ENCODE data around the gene TMEM176B. TPM values are rescaled to one million over a fixed set of nuclear protein-coding genes. Genes with fewer than 3 reads are reported as not detected.

TMEM176B gene
- polyA plus RNA-seq, 3 donors, result 30.6 to 1,279 (median 415) TPM

DNA sequence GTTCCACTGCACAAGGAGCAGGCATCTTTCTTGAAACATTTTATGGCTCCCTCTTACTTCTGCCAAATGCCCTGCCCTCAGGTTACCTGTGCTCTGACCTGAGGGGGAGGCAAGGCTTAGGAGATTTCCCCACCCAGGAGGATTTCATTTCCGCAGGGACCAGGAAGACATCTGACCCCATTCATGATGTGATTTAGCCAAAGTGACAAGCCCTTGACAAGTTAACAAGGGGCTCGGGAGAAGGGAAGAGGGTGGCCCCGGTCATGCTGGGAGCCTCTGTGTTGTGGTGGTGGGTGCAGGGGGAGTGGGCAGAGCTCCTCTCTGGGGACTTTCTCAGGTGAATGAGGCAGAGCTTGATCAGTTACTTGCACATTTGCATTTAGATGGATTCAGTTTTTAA is 44.0 kb downstream of the TMEM176B start:
- Histone ChIP-seq H3K36me3 (replicated peaks in 1 of 2; ENCODE audit: control insufficient read depth in 1 of 2, insufficient read depth in 2 of 2, low read length in 2 of 2) (no peaks in the 10 kb centered on the region), H2AFZ (ENCODE audit: insufficient read depth, low read depth, low read length, poor library complexity, severe bottlenecking) (no peak overlapping the region), H3K27ac (ENCODE audit: low read depth in 1 of 2, low read length in 2 of 2) (peak overlapping the region in 1 of 2 donors; percentile 71), H3K9ac (ENCODE audit: insufficient read depth, low read length, poor library complexity, severe bottlenecking) (no peak overlapping the region), H3K9me3 (replicated peaks in 1 of 2; ENCODE audit: control insufficient read depth in 1 of 2, insufficient read depth in 1 of 2, low read length in 2 of 2) (no peaks in the 10 kb centered on the region), H3K4me2 (replicated peaks; ENCODE audit: extremely low read depth, low read length, poor library complexity, severe bottlenecking) (peak overlapping the region; percentile 20), H3K27me3 (ENCODE audit: control insufficient read depth in 2 of 2, insufficient read depth in 2 of 2, low read length in 2 of 2) (no peaks in the 10 kb centered on the region), H3K4me3 (replicated peaks in 1 of 3; ENCODE audit: low read depth in 2 of 3, low read length in 3 of 3) (peak overlapping the region in 1 of 3 experiments; percentile 33), H4K20me1 (ENCODE audit: insufficient read depth, low read length) (no peaks in the 10 kb centered on the region), H3K79me2 (ENCODE audit: insufficient read depth, low read length) (no peaks in the 10 kb centered on the region), H3K4me1 (ENCODE audit: control insufficient read depth in 1 of 2, insufficient read depth in 2 of 2, low read length in 2 of 2) (peaks cover 35 to 42% of the 10 kb centered on the region in 2 donors)
- DNase-seq, result no peak
- WGBS (ENCODE audit: insufficient coverage), result 76% methylated on average over 3 of the region's 3 CpGs
- peaks cover 45% of the 10 kb centered on the region for H3K4me1 Mint-ChIP-seq
- peaks cover 1 to 6% of the 10 kb centered on the region in 2 donors for H3K36me3 Mint-ChIP-seq
- peaks cover 0 to 4% (median 0%) of the 10 kb centered on the region in 3 donors for H3K27me3 Mint-ChIP-seq (ENCODE audit: low read depth in 3 of 3)
- peak overlapping the region in 4 of 7 donors; percentile 2 to 18 (median 15) for H3K27ac Mint-ChIP-seq
- TF ChIP-seq, protein P1, sequence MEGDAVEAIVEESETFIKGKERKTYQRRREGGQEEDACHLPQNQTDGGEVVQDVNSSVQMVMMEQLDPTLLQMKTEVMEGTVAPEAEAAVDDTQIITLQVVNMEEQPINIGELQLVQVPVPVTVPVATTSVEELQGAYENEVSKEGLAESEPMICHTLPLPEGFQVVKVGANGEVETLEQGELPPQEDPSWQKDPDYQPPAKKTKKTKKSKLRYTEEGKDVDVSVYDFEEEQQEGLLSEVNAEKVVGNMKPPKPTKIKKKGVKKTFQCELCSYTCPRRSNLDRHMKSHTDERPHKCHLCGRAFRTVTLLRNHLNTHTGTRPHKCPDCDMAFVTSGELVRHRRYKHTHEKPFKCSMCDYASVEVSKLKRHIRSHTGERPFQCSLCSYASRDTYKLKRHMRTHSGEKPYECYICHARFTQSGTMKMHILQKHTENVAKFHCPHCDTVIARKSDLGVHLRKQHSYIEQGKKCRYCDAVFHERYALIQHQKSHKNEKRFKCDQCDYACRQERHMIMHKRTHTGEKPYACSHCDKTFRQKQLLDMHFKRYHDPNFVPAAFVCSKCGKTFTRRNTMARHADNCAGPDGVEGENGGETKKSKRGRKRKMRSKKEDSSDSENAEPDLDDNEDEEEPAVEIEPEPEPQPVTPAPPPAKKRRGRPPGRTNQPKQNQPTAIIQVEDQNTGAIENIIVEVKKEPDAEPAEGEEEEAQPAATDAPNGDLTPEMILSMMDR (IDR thresholded peaks at IDR 0.05), result no peak
- H3K4me3 Mint-ChIP-seq, result no peak overlapping the region
- peaks cover 0 to 11% (median 3%) of the 10 kb centered on the region in 7 donors for H3K9me3 Mint-ChIP-seq
- intact Hi-C loops (cut with micrococcal nuclease), result no loop called here

GRCh38 chr7:150755473-150756099 is 44.6 kb downstream of the TMEM176B start:
- Histone ChIP-seq H3K9ac (ENCODE audit: insufficient read depth, low read length, poor library complexity, severe bottlenecking) (no peak overlapping the region), H2AFZ (ENCODE audit: insufficient read depth, low read depth, low read length, poor library complexity, severe bottlenecking) (no peak overlapping the region), H3K4me1 (ENCODE audit: control insufficient read depth in 1 of 2, insufficient read depth in 2 of 2, low read length in 2 of 2) (peaks cover 35 to 42% of the 10 kb centered on the region in 2 donors), H3K79me2 (ENCODE audit: insufficient read depth, low read length) (no peaks in the 10 kb centered on the region), H4K20me1 (ENCODE audit: insufficient read depth, low read length) (no peaks in the 10 kb centered on the region), H3K4me2 (replicated peaks; ENCODE audit: extremely low read depth, low read length, poor library complexity, severe bottlenecking) (peak overlapping the region; percentile 20), H3K9me3 (replicated peaks in 1 of 2; ENCODE audit: control insufficient read depth in 1 of 2, insufficient read depth in 1 of 2, low read length in 2 of 2) (no peaks in the 10 kb centered on the region), H3K27ac (ENCODE audit: low read depth in 1 of 2, low read length in 2 of 2) (peak overlapping the region in 1 of 2 donors; percentile 71), H3K27me3 (ENCODE audit: control insufficient read depth in 2 of 2, insufficient read depth in 2 of 2, low read length in 2 of 2) (no peaks in the 10 kb centered on the region), H3K4me3 (replicated peaks in 1 of 3; ENCODE audit: low read depth in 2 of 3, low read length in 3 of 3) (peak overlapping the region in 1 of 3 experiments; percentile 33), H3K36me3 (replicated peaks in 1 of 2; ENCODE audit: control insufficient read depth in 1 of 2, insufficient read depth in 2 of 2, low read length in 2 of 2) (no peaks in the 10 kb centered on the region)
- peaks cover 0 to 4% (median 0%) of the 10 kb centered on the region in 3 donors for H3K27me3 Mint-ChIP-seq (ENCODE audit: low read depth in 3 of 3)
- H3K4me3 Mint-ChIP-seq, result peak overlapping the region in 1 of 2 donors; percentile 52
- intact Hi-C loops (cut with micrococcal nuclease), result loop anchor here in 1 of 2 donors (2.0 kb wide), 1 partner anchor 305 kb away; the partner anchor contains the start of gene GIMAP8
- WGBS (ENCODE audit: insufficient coverage), result 4% methylated on average over 3 of the region's 4 CpGs
- H3K36me3 Mint-ChIP-seq, result peaks cover 0 to 4% of the 10 kb centered on the region in 2 donors
- TF ChIP-seq, protein P1 (IDR thresholded peaks at IDR 0.05), result no peak
- H3K9me3 Mint-ChIP-seq, result peaks cover 0 to 11% (median 2%) of the 10 kb centered on the region in 7 donors
- peaks cover 45% of the 10 kb centered on the region for H3K4me1 Mint-ChIP-seq
- DNase-seq, result peak; percentile 40 to 73 (median 42)
- H3K27ac Mint-ChIP-seq, result peak overlapping the region; percentile 70 to 83 (median 77)

Measured in CD14-positive monocyte (primary cell).